GM21825 (cell line): Measurements from ENCODE around the gene POLRMT.

Experiments
- ATAC-seq: cut with Tn5 transposase; IDR thresholded peaks from one replicate; pipeline ENCODE4 v1.9.1; 2021; ENCODE audit warnings: mild to moderate bottlenecking, moderate library complexity; ENCODE audit not compliant: unreplicated experiment

Gene POLRMT

GRCh38 chr19:663682-664117 lies 30.4 kb upstream of the POLRMT start:
- ATAC-seq = no peak

GRCh38 chr19:662962-663681 lies 29.8 kb upstream of the POLRMT start, which contains the start of gene RNF126:
Gene RNF126, minus strand, starts transcription at chr19:663214. Its CDS starts 93 bp downstream, at chr19:663121.
- ATAC-seq = peak; percentile 44

- no peak for ATAC-seq
These were observed 29.0 kb upstream of the POLRMT start for GRCh38 chr19:662207-662961.

- ATAC-seq = peak; percentile 26
These were observed 28.3 kb upstream of the POLRMT start for GRCh38 chr19:661427-662196.

- ATAC-seq = no peak
These were observed 27.6 kb upstream of the POLRMT start for GRCh38 chr19:660793-661426.

GRCh38 chr19:658916-659839 lies 25.8 kb upstream of the POLRMT start:
- ATAC-seq = no peak

- ATAC-seq = no peak
These were observed 24.9 kb upstream of the POLRMT start for GRCh38 chr19:658059-658839.

DNA sequence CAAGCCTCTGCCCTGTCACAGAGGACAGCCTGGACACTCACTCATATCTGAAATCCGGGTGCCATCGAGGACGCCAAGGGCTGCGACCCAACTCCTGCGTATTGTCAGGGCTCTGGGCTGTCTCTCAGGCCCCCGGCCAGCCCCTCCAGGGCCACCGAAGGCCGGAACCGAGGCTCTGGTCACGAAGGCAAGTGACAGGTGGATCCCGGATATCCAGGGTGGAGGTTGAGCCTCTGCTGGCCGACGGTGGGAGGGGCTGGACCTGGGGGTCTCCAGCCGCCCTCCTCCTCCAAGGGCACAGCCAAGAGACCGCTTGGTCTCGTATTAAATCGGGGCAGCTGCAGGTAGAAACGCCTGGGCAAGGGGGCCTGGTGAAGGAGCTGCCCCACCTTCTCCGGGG lies 24.3 kb upstream of the POLRMT start:
- no peak for ATAC-seq

GRCh38 chr19:656751-657559 lies 23.6 kb upstream of the POLRMT start:
- ATAC-seq = no peak

- no peak for ATAC-seq
These were observed 22.4 kb upstream of the POLRMT start for GRCh38 chr19:655691-656090.

GRCh38 chr19:653425-653824 lies 20.1 kb upstream of the POLRMT start:
- ATAC-seq = no peak

- no peak for ATAC-seq
These were observed 19.4 kb upstream of the POLRMT start for GRCh38 chr19:652467-653389.

DNA sequence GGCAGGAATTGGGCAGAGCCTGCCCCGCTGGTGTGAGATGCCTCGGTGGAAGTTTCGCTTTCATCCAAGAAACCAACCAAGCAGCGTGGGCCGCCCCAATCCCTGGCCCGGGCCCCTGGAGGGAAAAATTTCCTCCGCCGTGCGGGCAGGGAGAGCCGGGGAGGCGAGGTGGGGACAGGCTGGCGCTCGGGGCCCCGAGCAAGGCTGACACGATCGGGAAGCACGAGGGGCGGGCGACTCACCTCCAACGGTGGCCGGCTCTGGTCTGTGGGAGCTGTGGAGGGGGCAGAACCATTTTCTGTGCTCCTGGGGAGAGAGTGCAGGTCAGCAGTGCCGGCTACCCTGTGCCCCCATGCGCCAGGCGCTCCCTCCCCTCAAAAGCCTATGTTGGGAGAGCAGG lies 18.7 kb upstream of the POLRMT start:
- no peak for ATAC-seq

- no peak for ATAC-seq
These were observed 17.9 kb upstream of the POLRMT start for GRCh38 chr19:651114-651818.

GRCh38 chr19:650121-650520 lies 16.8 kb upstream of the POLRMT start:
- ATAC-seq = no peak

- ATAC-seq = no peak
These were observed 15.8 kb upstream of the POLRMT start for GRCh38 chr19:648904-649801.
